GM19238 (cell line): ENCODE results near the gene PROK2.

Source experiments
- DNase-seq: peaks from one replicate; pipeline ENCODE4 v3.0.0; 2011; ENCODE audit warnings: low spot score; ENCODE audit not compliant: insufficient read length

PROK2 gene

GRCh38 chr3:71742621-71743020, 42.3 kb downstream of the PROK2 start:
- no peak for DNase-seq

DNA sequence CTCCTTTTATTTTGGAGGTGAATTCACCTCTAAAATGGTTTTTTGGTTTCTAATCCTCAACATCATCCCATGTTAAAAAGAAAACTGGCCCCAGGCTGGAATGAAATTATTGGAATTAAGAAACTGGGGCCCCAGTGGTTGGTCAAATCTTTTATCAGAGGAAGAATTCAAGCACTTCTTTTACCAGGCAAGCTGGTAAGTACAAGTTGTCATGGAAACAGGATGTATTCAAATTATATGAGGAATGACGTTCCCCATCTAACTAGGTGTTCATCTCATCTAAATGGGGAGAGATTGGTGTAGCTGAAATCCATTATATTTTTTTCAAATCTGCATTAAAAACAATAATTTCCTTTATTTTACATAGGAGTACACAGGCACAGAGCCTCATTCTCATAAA, 50.1 kb downstream of the PROK2 start:
- DNase-seq, result no peak

DNA sequence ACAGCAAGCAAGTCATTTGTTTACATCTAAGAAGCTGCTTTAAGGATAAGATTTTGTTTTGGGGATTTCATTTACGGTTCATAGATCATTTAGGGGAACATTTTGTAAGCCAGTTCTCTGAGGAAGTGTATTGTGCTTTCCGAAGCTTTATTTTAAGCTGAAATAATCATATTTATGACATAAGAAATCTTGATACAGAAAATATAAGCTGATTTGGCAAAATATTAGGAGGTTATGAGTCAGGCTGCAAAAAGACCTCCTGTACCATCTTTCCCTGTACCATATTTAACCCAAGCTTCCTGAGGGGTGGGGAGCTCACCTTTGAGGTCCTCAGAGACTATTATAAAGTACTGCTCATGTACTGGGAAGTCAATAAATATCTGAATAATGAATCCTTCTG, 51.6 kb downstream of the PROK2 start:
- DNase-seq, result no peak

DNA sequence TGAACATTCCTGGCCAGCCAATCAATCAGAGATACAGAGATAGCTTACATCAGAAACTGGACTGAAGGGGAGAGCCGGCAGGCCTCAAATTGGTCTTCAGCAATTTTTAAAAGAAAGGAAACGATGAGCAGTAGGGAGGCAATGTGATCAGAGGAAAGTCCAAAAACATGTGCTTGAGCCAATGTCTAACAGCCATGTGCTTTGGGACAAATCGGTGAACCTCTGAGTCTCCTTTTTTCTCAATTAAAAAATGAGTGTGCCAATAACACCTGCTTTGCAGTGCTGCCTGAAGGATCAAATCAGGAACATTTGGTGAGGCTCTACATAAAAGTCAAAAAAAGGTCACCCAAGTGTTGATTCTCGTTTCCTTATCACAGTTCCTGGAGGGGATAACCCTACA, 52.3 kb downstream of the PROK2 start:
- DNase-seq, result no peak

- DNase-seq, result no peak
Measured at GRCh38 chr3:71728632-71729342, 56.2 kb downstream of the PROK2 start.

DNA sequence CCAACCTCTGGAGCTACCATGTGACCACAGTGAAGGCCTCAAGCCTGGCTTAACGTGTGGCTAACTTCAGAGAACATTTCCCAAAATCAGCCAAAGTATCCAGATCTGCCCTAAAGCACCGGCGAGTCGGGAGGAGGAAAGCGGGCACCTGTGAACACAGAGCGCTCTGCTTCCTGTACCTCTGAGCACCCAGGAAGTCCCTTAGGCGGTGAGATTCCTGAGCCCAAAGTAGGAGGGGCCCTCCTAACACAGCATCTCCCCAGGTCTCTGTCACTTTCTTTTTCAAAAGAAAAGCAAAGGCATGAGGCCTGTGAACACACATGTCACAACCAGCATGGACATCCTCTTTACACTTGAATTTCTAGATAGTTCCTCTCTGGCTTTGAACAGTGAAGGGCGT, 58.8 kb downstream of the PROK2 start:
- no peak for DNase-seq

DNA sequence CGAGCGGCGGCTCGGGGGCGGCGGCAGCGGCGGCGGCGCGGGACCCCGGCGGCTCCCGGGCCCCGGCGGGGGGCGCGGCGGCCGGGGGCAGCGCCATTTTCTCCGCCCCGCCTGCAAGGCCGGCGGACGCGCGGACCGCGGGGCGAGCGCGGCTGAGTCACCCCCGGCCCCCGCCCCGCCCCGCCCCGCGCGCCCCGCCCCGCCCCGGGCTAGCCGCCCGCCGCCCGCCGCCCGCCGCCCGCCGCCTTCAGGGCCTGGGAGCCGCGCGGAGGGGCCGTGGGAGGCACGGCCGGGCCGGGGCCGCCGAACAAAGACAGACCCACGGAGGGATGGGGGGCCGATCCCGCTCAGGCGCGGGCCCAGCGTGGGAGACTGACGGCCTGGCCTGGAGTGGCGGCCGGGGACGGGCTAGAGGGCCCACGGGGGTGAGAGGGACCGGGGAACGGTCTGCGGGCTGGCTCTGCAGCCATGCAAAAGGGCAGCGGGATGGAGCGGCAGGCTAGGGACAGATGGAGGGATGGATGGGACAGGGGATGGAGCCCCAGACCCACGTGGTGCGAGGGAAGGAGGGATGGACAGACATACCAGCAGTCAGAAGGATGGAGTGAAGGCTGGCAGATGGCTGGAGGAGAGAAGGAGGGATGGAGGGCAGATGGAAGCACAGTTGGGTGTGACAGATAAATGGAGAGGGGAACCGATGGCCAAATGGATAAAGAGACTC, 59.5 kb downstream of the PROK2 start, which contains the start of gene EIF4E3:
Gene EIF4E3 (minus strand): TSS at position 132 of the 721 bp plus-strand sequence. CDS start 35 bp downstream, at position 97.
- DNase-seq, result peak; percentile 35

- DNase-seq, result no peak
Measured at GRCh38 chr3:71724584-71725270, 60.2 kb downstream of the PROK2 start.

GRCh38 chr3:71724171-71724453, 60.8 kb downstream of the PROK2 start:
- no peak for DNase-seq

GRCh38 chr3:71723452-71724170, 61.3 kb downstream of the PROK2 start:
- DNase-seq, result no peak

DNA sequence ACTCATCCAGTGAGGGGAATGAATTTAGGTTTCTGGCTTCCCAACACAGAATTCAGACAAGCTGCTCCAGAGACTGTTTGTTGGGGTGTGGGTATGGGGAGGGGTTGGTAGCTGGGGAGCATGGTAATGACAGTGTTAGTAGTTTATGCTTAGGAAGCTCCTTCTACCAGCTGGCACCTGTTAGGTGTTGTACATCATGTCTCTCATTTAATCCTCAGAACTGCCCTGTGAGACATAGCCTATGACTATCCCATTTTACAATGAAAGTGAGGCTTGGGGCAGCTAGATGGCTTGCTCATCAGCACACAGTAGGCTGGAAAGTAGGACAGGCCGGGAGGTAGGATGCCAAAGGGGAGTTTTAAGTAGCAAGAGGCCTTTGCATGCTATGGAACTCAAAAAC, 62.3 kb downstream of the PROK2 start:
- no peak for DNase-seq
